Gastrocnemius medialis (tissue), 4 donors: ENCODE results near the gene EIF2S1.

ENCODE experiments used
- CTCF ChIP-seq, 5 experiments: fragments of 450-650 bp in 3 of 5; fragments of 200-600 bp in 2 of 5; sonication (generic) in 2 of 5; IDR thresholded peaks in 4 of 5; conservative IDR thresholded peaks in 1 of 5; 1 replicate in 4 of 5; 2 replicates in 1 of 5; pipeline ENCODE4 v1.5.1; 2016 to 2019; ENCODE audit warnings: antibody characterized with exemption in 5 of 5, mild to moderate bottlenecking in 3 of 5, moderate library complexity in 3 of 5
- POLR2A ChIP-seq, 2 donors: fragments of 450-650 bp; IDR thresholded peaks; one replicate each; pipeline ENCODE4 v1.6.1; 2017; ENCODE audit warnings: antibody characterized with exemption in 2 of 2, mild to moderate bottlenecking in 2 of 2, moderate library complexity in 2 of 2

- TF ChIP-seq CTCF (IDR thresholded peaks at IDR 0.05 in 4 of 5, conservative IDR thresholded peaks at IDR 0.05 in 1 of 5) (no peak), POLR2A (IDR thresholded peaks at IDR 0.05) (no peak)
Observed at GRCh38 chr14:67360470-67361206, 510 bp downstream of the EIF2S1 start.
